WTC11 (cell line): ENCODE data around the gene DHRS7B.

Experiments
- CBFB ChIP-seq: sonication (generic); formaldehyde crosslinking; IDR thresholded peaks from 2 replicates; pipeline ENCODE4 v1.8.1; 2022; ENCODE audit warnings: mild to moderate bottlenecking, low read depth, missing genetic modification reagents
- CREB1 ChIP-seq: sonication (generic); formaldehyde crosslinking; IDR thresholded peaks from 2 replicates; pipeline ENCODE4 v1.8.0; 2023; ENCODE audit warnings: mild to moderate bottlenecking, missing genetic modification reagents
- IRF2 ChIP-seq: sonication (generic); formaldehyde crosslinking; IDR thresholded peaks from 2 replicates; pipeline ENCODE4 v1.8.0; 2022; ENCODE audit warnings: low read depth, missing genetic modification reagents, borderline replicate concordance
- JUN ChIP-seq: sonication (generic); formaldehyde crosslinking; IDR thresholded peaks from 2 replicates; pipeline ENCODE4 v1.8.0; 2023; ENCODE audit warnings: mild to moderate bottlenecking, missing genetic modification reagents
- NR1H2 ChIP-seq: sonication (generic); formaldehyde crosslinking; IDR thresholded peaks from 2 replicates; pipeline ENCODE4 v1.9.0; 2021; ENCODE audit warnings: mild to moderate bottlenecking, moderate library complexity, missing genetic modification reagents
- TCF7 ChIP-seq: sonication (generic); formaldehyde crosslinking; IDR thresholded peaks from 2 replicates; pipeline ENCODE4 v1.8.0; 2022; ENCODE audit warnings: mild to moderate bottlenecking, low read depth, missing genetic modification reagents, moderate library complexity
- TEAD4 ChIP-seq: sonication (generic); formaldehyde crosslinking; IDR thresholded peaks from 2 replicates; pipeline ENCODE4 v1.8.0; 2022; ENCODE audit warnings: mild to moderate bottlenecking, missing genetic modification reagents
- TF ChIP-seq, protein P1 (sequence below): sonication (generic); formaldehyde crosslinking; IDR thresholded peaks from 2 replicates; pipeline ENCODE4 v1.8.0; 2022; ENCODE audit warnings: mild to moderate bottlenecking, missing genetic modification reagents
- TF ChIP-seq, protein P2 (sequence below): sonication (generic); formaldehyde crosslinking; IDR thresholded peaks from 2 replicates; pipeline ENCODE4 v1.8.1; 2023; ENCODE audit warnings: mild to moderate bottlenecking, missing genetic modification reagents, moderate library complexity
- TF ChIP-seq, protein P3 (sequence below): fragments of 200-600 bp; IDR thresholded peaks from 2 replicates; pipeline ENCODE4 v1.8.0; 2022; ENCODE audit warnings: antibody characterized with exemption

DNA sequence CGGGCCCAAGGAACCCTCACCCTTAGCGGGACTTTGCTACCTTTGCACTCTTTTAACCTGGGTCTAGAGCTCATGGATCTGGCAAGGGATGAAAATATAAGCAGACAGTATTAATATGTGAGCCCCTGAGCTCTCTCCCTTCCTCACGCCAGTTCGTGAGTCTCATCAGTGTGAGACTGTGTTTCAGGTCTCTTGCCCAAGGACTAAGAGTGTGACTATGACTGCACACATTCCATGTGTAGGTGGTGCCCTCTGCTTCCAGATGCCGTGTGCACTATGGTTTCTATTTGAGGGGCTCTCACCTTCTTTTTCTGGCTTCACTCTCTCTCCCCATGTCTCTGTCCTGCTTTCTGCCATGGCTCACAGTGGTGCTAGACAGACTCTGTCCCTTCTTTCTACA is 40.5 kb downstream of the DHRS7B start:
- TF ChIP-seq, protein P1, sequence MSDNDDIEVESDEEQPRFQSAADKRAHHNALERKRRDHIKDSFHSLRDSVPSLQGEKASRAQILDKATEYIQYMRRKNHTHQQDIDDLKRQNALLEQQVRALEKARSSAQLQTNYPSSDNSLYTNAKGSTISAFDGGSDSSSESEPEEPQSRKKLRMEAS (CRISPR knock-in tag): no peak
- TF ChIP-seq, protein P2, sequence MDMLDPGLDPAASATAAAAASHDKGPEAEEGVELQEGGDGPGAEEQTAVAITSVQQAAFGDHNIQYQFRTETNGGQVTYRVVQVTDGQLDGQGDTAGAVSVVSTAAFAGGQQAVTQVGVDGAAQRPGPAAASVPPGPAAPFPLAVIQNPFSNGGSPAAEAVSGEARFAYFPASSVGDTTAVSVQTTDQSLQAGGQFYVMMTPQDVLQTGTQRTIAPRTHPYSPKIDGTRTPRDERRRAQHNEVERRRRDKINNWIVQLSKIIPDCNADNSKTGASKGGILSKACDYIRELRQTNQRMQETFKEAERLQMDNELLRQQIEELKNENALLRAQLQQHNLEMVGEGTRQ: no peak
- TF ChIP-seq IRF2 (CRISPR knock-in tag) (no peak), JUN (CRISPR knock-in tag) (no peak), NR1H2 (CRISPR knock-in tag) (no peak), TCF7 (CRISPR knock-in tag) (no peak), TEAD4 (CRISPR knock-in tag) (no peak), CBFB (CRISPR knock-in tag) (no peak), CREB1 (CRISPR knock-in tag) (no peak)
- TF ChIP-seq, protein P3, sequence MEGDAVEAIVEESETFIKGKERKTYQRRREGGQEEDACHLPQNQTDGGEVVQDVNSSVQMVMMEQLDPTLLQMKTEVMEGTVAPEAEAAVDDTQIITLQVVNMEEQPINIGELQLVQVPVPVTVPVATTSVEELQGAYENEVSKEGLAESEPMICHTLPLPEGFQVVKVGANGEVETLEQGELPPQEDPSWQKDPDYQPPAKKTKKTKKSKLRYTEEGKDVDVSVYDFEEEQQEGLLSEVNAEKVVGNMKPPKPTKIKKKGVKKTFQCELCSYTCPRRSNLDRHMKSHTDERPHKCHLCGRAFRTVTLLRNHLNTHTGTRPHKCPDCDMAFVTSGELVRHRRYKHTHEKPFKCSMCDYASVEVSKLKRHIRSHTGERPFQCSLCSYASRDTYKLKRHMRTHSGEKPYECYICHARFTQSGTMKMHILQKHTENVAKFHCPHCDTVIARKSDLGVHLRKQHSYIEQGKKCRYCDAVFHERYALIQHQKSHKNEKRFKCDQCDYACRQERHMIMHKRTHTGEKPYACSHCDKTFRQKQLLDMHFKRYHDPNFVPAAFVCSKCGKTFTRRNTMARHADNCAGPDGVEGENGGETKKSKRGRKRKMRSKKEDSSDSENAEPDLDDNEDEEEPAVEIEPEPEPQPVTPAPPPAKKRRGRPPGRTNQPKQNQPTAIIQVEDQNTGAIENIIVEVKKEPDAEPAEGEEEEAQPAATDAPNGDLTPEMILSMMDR: no peak
